HG03558 (cell line): ENCODE measurements around the gene GOLIM4.

Experiments
- ATAC-seq: cut with Tn5 transposase; IDR thresholded peaks from one replicate; pipeline ENCODE4 v1.9.1; 2021; ENCODE audit warnings: moderate number of reproducible peaks; ENCODE audit not compliant: unreplicated experiment; ENCODE audit errors: extremely low read depth

The GOLIM4 gene

DNA sequence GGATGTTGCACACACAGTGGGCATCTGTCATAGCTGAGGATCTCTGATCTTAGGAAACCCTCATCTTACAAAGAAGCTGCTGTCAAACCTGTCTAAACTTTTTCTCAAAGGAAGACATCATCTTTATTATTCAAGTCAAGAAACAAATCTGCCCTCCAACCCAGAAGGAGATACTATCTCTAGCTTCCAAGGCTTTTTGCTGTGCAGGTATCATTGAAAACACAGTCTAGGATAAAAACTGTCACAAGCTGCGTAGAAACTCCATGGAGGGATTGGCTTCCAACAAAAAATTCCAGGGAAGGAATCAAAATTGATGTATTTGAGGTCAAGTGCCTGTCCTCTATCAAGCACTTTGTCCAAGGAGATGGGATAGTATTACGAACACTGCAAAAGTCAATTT is 89.1 kb downstream of the GOLIM4 start:
- ATAC-seq, result no peak

- no peak for ATAC-seq
Observed at GRCh38 chr3:168003911-168004310, 91.8 kb downstream of the GOLIM4 start.

DNA sequence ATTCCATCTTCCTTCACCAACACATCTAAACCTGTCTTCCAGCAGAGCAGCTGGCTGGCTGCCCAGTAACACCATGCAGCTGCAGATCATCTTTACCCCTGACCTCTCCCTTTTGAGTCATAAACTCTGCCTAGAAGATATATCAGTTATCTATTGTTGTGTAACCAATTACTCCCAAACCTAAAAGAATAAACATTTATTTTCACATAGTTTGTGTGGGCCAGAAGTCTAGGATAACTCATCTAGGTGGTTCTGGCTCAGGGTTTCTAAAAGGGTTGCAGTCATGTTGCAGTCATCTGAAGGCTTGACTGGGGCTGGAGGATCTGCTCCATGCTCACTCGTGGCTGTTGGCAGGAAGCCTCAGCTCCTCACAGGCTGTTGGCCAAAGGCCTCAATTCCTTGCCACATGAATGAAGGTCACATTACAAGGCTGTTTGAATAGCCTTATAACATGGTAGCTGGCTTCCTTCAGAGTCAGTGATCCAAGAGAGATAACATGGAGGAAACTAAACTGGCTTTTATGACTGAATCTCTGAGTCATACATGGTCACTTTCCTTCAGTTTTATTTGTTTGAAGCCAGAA is 92.8 kb downstream of the GOLIM4 start:
- no peak for ATAC-seq

DNA sequence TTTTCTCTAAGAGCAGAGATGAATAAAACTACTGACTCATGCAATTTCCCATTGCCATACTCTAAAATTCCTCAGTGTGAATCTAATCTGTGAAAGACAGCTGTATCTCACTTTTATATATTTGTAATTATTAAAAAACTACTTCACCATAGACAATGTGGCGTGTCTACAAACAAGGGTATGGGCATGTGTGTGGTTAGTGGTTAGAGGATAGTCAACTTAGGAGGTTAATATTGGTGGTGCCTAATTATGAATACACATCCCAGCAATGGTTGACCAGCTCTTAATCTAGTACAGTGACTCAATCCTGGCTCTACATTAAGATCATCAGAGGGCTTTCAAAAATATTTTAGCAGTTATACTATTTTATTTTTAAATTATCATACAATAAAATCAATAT is 94.5 kb downstream of the GOLIM4 start:
- no peak for ATAC-seq

GRCh38 chr3:167998253-167998652 is 97.5 kb downstream of the GOLIM4 start:
- ATAC-seq, result no peak

GRCh38 chr3:167996514-167996913 is 99.2 kb downstream of the GOLIM4 start:
- ATAC-seq, result no peak

GRCh38 chr3:167992381-167992780 is 103.3 kb downstream of the GOLIM4 start:
- no peak for ATAC-seq

GRCh38 chr3:167991213-167991612 is 104.5 kb downstream of the GOLIM4 start:
- ATAC-seq, result no peak

GRCh38 chr3:167989999-167990398 is 105.7 kb downstream of the GOLIM4 start:
- ATAC-seq, result no peak

DNA sequence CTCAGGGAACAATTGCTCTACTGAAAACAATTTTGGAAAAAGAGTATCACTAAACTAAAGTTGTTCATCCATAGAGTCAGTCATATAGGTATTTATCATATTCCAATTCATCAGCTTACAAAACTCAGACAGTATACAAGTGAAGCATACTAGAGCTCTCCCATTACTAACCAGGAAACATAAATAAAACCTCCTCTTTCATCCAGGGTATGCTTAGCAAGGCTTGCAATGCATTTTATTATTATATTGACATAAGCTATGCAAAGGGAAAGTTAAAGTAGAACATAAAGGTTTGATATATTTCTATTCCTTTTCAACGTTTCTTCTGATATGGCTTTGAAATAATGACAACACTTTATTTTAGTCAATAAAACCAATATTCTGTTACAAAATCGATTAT is 106.7 kb downstream of the GOLIM4 start:
- no peak for ATAC-seq

DNA sequence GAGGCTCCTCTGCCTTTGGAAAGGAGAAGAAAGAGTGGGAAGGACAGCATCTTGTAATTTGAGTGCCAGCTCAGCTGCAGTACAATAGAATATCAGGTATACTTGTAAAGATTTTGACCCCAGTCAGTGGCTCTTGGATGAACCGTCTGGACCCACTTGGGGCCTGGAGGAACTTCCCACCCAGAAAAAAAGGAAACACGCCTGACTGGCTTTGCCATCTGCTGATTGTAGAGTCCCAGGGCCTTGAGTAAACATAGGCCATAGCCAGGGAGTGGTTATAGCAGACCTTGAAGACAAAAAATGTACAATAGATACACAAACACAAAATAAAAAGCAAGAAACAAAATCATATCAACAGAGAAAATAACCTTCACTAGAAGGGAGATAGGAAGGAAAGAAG is 112.1 kb downstream of the GOLIM4 start:
- ATAC-seq, result no peak

- ATAC-seq, result no peak
Observed at GRCh38 chr3:167978486-167978885, 117.2 kb downstream of the GOLIM4 start.

- no peak for ATAC-seq
Observed at GRCh38 chr3:167978071-167978470, 117.7 kb downstream of the GOLIM4 start.

DNA sequence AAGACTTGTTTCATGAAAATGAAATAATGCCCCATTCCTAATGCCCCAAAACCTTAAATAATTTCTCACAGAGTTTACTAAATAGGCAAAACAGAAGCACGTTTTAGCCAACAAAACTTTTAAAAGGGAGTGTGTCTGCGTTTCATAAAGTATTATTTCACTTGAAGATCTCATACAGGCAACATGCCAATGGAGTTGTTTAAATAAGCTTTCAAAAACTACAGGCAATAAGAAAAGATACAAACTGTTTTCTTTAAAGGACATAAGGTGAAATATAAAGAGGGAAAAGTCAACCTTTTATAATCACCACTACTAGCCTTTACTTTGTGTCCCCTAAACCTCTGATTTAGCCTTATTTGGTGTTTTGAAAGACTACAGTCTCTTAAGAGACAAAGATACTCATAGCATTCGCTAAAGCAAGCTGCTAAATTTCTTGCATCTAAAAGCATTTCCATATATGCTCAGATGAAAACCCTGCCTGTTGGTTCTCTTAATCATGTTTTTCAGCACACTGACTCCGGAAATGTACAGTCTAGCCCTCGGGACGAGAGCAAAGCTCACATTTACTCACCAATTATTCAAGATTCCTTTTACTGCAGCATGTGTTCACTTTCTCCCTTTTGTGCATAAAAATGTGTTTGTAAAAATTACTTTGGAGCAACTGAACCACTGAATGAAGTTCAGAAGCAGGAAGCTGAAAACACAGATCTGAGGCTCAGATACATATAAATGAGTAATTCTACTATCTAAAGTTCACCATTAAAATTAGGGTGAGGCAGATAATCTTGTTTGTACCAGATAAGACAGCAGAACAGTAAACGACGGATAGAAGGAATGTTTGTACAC is 119.0 kb downstream of the GOLIM4 start:
- ATAC-seq, result no peak

DNA sequence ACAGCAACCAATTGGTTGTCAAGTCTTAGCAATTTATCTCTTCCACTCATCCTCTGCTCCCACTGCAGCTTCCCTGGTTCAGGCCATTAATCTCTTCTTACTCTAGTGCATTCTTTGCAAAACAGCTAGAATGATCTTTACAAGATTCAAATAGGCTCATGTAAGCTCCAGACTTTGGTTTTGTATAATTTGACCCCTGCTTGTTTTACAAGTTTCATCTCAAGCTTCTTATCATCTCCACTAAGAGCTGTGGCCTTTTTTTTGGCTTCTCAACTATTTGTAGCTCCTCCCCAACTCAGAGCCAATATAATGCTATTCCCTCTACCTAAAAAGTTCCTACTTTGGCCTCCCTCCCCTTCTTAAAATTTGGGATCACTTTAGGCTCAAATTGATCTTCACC is 121.8 kb downstream of the GOLIM4 start:
- ATAC-seq, result no peak

- no peak for ATAC-seq
Observed at GRCh38 chr3:167973046-167973445, 122.7 kb downstream of the GOLIM4 start.

- no peak for ATAC-seq
Observed at GRCh38 chr3:167972502-167972901, 123.2 kb downstream of the GOLIM4 start.

GRCh38 chr3:167969548-167969947 is 126.2 kb downstream of the GOLIM4 start:
- ATAC-seq, result no peak

DNA sequence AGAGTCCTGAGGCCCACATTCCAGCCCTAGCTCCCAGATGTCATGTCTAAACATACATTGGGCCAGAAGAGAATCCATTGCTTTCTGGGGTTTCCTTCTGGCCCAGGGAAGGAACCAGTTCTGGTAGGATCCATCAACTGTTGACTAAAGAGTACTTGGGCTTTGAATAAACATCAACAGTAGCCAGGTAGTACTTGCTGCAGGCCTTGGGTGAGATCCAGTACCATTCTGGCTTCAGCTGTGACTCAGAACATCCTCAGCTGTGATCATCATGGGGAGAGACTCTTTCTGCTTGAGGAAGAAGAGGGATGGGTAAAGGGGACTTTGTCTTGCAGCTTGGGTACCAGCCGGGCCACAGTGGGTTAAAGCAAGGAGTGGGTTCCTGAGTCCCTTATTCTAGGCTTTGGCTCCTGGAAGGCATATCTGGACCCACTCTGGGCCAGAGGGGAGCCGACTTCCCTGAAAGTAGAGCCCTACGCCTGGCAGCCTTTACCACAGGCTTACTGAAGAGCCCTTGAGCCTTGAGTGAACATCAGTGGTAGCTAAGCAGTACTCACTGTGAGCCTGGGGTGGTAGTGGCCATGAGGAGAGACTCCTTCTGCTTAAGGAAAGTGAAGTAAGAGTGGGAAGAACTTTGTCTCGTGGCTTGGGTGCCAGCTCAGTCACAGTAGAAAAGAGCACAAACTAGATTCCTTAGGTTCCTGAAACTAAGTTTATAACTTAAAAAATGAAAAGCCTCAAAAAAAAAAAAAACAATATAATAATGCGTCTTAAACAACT is 128.3 kb downstream of the GOLIM4 start:
- no peak for ATAC-seq
